Measurements from ENCODE around the gene SLC38A7. TPM values are rescaled to one million over a fixed set of nuclear protein-coding genes. Genes with fewer than 3 reads are reported as not detected.

Gene SLC38A7, protein sequence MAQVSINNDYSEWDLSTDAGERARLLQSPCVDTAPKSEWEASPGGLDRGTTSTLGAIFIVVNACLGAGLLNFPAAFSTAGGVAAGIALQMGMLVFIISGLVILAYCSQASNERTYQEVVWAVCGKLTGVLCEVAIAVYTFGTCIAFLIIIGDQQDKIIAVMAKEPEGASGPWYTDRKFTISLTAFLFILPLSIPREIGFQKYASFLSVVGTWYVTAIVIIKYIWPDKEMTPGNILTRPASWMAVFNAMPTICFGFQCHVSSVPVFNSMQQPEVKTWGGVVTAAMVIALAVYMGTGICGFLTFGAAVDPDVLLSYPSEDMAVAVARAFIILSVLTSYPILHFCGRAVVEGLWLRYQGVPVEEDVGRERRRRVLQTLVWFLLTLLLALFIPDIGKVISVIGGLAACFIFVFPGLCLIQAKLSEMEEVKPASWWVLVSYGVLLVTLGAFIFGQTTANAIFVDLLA
- 10 to 100 TPM in 3 of 4 donors, 1 to 10 TPM in 1; 8.9 to 14.5 (median 13.3) TPM for total RNA-seq

GRCh38 chr16:58684354-58685083, at the start of gene SLC38A7:
Gene SLC38A7, minus strand, starts transcription at chr16:58684770. Its CDS starts 4,644 bp downstream, at chr16:58680126.
- no peak for TF ChIP-seq POLR2A (IDR thresholded peaks at IDR 0.05)
- TF ChIP-seq POLR2AphosphoS5 (IDR thresholded peaks at IDR 0.05) = no peak
- TF ChIP-seq CTCF (IDR thresholded peaks at IDR 0.05) = no peak
- TF ChIP-seq EP300 (IDR thresholded peaks at IDR 0.05) = no peak

GRCh38 chr16:58733671-58734458, 49.3 kb upstream of the SLC38A7 start, which contains the start of gene GOT2:
Gene GOT2, minus strand, starts transcription at chr16:58734316. Its CDS starts 88 bp downstream, at chr16:58734228.
- no peak for TF ChIP-seq POLR2A (IDR thresholded peaks at IDR 0.05)
- peak; percentile 26 to 94 for TF ChIP-seq CTCF (IDR thresholded peaks at IDR 0.05)
- peak in 2 of 3 donors; percentile 16 to 49 for TF ChIP-seq POLR2AphosphoS5 (IDR thresholded peaks at IDR 0.05)
- Histone ChIP-seq H3K27ac (peak within 1 kb of the TSS; percentile 62), H3K9me3 (no peaks in the 10 kb centered on the region), H3K27me3 (no peaks in the 10 kb centered on the region), H3K36me3 (no peaks in the 10 kb centered on the region), H3K4me3 (peak within 1 kb of the TSS; percentile 95), H3K4me1 (peaks cover 31% of the 10 kb centered on the region)
- 1% methylated on average over 35 of the region's 68 CpGs for WGBS
- DNase-seq (ENCODE audit: low spot score in 2 of 2) = peak; percentile 79 to 84

More at GRCh38 chr16:58684354-58685083, at the start of gene SLC38A7:
- 5% methylated on average over 29 of the region's 41 CpGs for WGBS
- Histone ChIP-seq H3K27me3 (no peaks in the 10 kb centered on the region), H3K27ac (peak within 1 kb of the TSS; percentile 64), H3K36me3 (peaks cover 7% of the 10 kb centered on the region), H3K4me3 (peak within 1 kb of the TSS; percentile 75), H3K9me3 (no peaks in the 10 kb centered on the region), H3K4me1 (peaks cover 16% of the 10 kb centered on the region)
- DNase-seq (ENCODE audit: low spot score in 2 of 2) = peak; percentile 91

DNA sequence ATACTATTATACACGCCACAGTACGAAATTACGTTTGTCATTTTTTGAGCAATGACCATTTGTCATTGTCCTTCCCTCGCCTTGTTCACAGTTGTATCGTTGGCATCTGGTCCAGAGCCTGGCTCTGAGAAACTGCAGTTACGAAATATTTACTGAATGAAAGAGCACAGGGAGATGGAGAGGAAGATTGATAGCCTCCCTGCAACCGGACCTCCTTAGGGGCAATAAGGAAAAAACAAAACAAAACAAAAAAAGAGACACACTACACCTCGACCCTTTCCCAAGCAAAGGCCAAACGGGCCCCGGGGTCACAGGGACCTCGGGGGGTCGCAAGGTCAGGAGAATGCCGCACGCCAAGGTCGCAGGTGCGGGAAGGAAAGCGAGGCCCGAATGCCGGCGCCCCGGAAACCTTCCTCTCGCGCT, 48.7 kb upstream of the SLC38A7 start:
- Histone ChIP-seq H3K4me1 (peaks cover 31% of the 10 kb centered on the region), H3K4me3 (peak overlapping the region; percentile 95), H3K27me3 (no peaks in the 10 kb centered on the region), H3K36me3 (no peaks in the 10 kb centered on the region), H3K27ac (peak overlapping the region; percentile 62), H3K9me3 (no peaks in the 10 kb centered on the region)
- 1% methylated on average over 23 of the region's 23 CpGs for WGBS
- no peak for DNase-seq (ENCODE audit: low spot score in 2 of 2)
- TF ChIP-seq POLR2AphosphoS5 (IDR thresholded peaks at IDR 0.05) (no peak), CTCF (IDR thresholded peaks at IDR 0.05) (no peak), EP300 (IDR thresholded peaks at IDR 0.05) (no peak), POLR2A (IDR thresholded peaks at IDR 0.05) (no peak)

- Histone ChIP-seq H3K4me1 (peaks cover 31% of the 10 kb centered on the region), H3K36me3 (no peaks in the 10 kb centered on the region), H3K27me3 (no peaks in the 10 kb centered on the region), H3K4me3 (peak overlapping the region; percentile 95), H3K9me3 (no peaks in the 10 kb centered on the region), H3K27ac (peak overlapping the region; percentile 62)
- DNase-seq (ENCODE audit: low spot score in 2 of 2) = no peak
- 33% methylated on average over 9 of the region's 9 CpGs for WGBS
- TF ChIP-seq EP300 (IDR thresholded peaks at IDR 0.05) (no peak), POLR2A (IDR thresholded peaks at IDR 0.05) (no peak), CTCF (IDR thresholded peaks at IDR 0.05) (no peak), POLR2AphosphoS5 (IDR thresholded peaks at IDR 0.05) (no peak)
These were observed 48.1 kb upstream of the SLC38A7 start for GRCh38 chr16:58732545-58733247.

All from suprapubic skin (tissue), 4 donors.